Measurements from ENCODE around the gene CD3E. TPM values are rescaled to one million over a fixed set of nuclear protein-coding genes. Genes with fewer than 3 reads are reported as not detected.

CD3E gene
- total RNA-seq, 1 experiment from 2014 or later = not detected

GRCh38 chr11:118281284-118281683 lies 23.2 kb upstream of the CD3E start:
- peaks cover 0 to 2% of the 10 kb centered on the region in 2 experiments; a peak in 2 of 4 replicates for H3K4me1 Mint-ChIP-seq
- Histone ChIP-seq H2AFZ (ENCODE audit: low read length) (no peak overlapping the region), H2AK5ac (ENCODE audit: insufficient read length, low read length) (no peak overlapping the region)

More at GRCh38 chr11:118281284-118281683, 23.2 kb upstream of the CD3E start:
- Histone ChIP-seq H4K20me1 (ENCODE audit: control insufficient read depth, insufficient read depth, insufficient read length) (no peaks in the 10 kb centered on the region), H3K27me3 (ENCODE audit: insufficient read depth, low read length) (no peaks in the 10 kb centered on the region), H4K8ac (replicated peaks; ENCODE audit: insufficient read length, low read depth, low read length) (no peak overlapping the region), H4K91ac (ENCODE audit: insufficient read length, low read depth, low read length) (no peak overlapping the region), H3K79me1 (ENCODE audit: insufficient read depth, low read depth, low read length, poor library complexity, severe bottlenecking) (no peaks in the 10 kb centered on the region), H3K4me1 (ENCODE audit: insufficient read depth, low read length) (no peaks in the 10 kb centered on the region), H3K9me3 (ENCODE audit: control insufficient read depth, low read depth, low read length) (no peaks in the 10 kb centered on the region), H2BK5ac (ENCODE audit: insufficient read length, low read length) (no peak overlapping the region), H3K14ac (ENCODE audit: insufficient read depth, low read length) (no peak overlapping the region), H3T11ph (ENCODE audit: low read length) (no peak overlapping the region), H3K9ac (ENCODE audit: extremely low read depth, insufficient read length, low read length) (no peak overlapping the region), H3K27ac (ENCODE audit: insufficient read length, low read depth, low read length) (no peak overlapping the region), H2BK20ac (ENCODE audit: low read depth, low read length, poor library complexity, severe bottlenecking) (no peak overlapping the region), H3K79me2 (ENCODE audit: insufficient read depth, low read length) (no peaks in the 10 kb centered on the region), H3K18ac (ENCODE audit: insufficient read length, low read depth, low read length) (no peak overlapping the region), H2BK15ac (ENCODE audit: low read depth, low read length) (no peak overlapping the region), H3K23ac (ENCODE audit: insufficient read length, low read depth, low read length) (no peak overlapping the region), H2BK12ac (ENCODE audit: insufficient read length, low read depth, low read length) (no peak overlapping the region), H2BK120ac (ENCODE audit: low read depth, low read length, poor library complexity, severe bottlenecking) (no peak overlapping the region), H3K23me2 (ENCODE audit: insufficient read length, low read depth, low read length, poor library complexity, severe bottlenecking) (no peaks in the 10 kb centered on the region), H3K56ac (ENCODE audit: insufficient read length, low read depth, low read length) (no peak overlapping the region), H3K4me2 (ENCODE audit: insufficient read depth, insufficient read length, low read length) (no peak overlapping the region), H4K5ac (ENCODE audit: insufficient read length, low read depth, low read length) (no peak overlapping the region), H3K4ac (ENCODE audit: low read depth, low read length) (no peak overlapping the region)
- no peak for TF ChIP-seq CTCF (conservative IDR thresholded peaks at IDR 0.05)
- no peak for DNase-seq
- Mint-ChIP-seq H3K9me3 (no peaks in the 10 kb centered on the region), H3K36me3 (ENCODE audit: insufficient read depth in 1 of 3, low read depth in 3 of 3) (no peaks in the 10 kb centered on the region), H3K4me3 (no peak overlapping the region), H3K27ac (no peak overlapping the region), H3K27me3 (ENCODE audit: low read depth) (peaks cover 20% of the 10 kb centered on the region)
- WGBS (ENCODE audit: extremely low coverage, insufficient read length, low lambda C conversion rate) = no CpG with 5 or more reads among the region's 1 CpG

Data from H9 (cell line).